ENCODE results near the gene MYRIP.

Gene MYRIP

GRCh38 chr3:39907981-39908380 is 98.6 kb downstream of the MYRIP start:
- DNase-seq (ENCODE audit: low read depth): no peak

- no peak for DNase-seq (ENCODE audit: low read depth)
Measured at GRCh38 chr3:39910135-39910534, 100.7 kb downstream of the MYRIP start.

- DNase-seq (ENCODE audit: low read depth): no peak
Measured at GRCh38 chr3:39910826-39911464, 101.5 kb downstream of the MYRIP start.

DNA sequence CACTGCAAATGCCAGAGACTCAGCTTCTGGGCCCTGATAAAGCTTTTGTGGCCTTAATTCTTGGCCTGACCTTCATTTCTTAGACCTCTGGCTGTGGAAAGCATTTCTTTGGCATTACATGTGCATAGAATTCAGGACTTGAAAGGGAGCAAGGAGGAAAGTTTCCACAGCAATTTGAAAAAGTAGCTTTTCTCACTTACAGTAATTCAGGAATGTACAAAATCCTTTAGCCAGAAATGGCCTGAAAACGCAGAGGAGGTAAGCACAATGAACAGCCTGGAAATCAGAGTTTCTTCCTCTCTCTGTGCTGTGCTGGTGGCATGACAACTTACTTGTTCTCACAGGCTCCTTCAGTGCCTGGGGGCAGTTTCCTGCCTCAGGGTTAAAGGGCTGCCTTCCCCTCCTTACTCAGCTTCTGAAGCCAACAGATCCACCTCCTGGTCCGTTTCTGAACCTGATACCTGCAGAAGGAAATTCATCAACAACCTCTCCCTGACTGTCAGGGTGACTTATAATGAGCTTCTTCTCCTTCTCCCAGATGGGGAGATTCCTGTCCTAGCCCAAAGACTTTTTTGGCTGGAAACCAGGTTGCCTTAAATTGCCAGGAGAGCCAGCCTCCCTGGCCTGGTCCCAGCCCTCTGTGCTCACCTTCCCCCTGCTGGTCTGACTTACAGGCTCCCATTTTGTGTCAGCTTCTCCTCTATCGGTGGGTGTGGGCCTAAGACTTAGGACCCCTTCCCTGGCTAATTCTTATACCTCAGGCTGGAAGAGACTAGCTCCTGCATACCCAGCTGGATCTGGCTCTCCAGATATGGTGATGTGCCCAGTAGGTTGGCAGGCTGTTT is 102.3 kb downstream of the MYRIP start:
- no peak for DNase-seq (ENCODE audit: low read depth)

- no peak for DNase-seq (ENCODE audit: low read depth)
Measured at GRCh38 chr3:39915027-39915426, 105.6 kb downstream of the MYRIP start.

DNA sequence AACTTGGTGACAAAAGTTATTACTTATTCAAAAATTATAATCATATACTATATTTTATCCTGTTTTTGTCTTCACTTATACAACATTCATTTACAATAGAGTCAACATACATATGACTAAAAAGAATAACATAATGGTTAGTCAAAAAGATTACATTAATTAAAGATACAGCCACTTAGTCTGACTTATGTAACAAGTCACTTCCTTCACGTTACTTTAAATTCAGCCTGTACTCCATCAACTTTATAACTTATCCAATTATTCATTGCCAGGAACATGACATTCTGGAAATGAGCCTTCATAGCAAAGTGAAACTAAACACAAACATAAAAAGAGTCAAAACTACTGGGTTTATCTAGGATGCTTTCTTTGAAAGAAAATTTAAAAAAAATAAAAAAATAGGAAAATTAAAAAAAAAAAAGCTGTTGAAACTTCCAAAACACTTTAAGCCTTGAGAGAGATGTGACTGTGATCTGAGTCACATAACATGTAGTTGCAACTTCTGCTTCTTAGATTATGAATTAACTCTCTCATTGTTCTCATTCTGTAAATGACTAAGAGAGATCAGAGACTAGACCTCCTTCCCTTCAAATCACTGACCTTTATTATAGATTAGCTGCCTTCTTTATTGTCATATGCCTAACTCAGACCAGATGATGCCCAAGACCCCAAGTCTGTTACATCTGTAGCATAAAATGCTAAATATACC is 107.8 kb downstream of the MYRIP start:
- no peak for DNase-seq (ENCODE audit: low read depth)

GRCh38 chr3:39919281-39919680 is 109.9 kb downstream of the MYRIP start:
- no peak for DNase-seq (ENCODE audit: low read depth)

DNA sequence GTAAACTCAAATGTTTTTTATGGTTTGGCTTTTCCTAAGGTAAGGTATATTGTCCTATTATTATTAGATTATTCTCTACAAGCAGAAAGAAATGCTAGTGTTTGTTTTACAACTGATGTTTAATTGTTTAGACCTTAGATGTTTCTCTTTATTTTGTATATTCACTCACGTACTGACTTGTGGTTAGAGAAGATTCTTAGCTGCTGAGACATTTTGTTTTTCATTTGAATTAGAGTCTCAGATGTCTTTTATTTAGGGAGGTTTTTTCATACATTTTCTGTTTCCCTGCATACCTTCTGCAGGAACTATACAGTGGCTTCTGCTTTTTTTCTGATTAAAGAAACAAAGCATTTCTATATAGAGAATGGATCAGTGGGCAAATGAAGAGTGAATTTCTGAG is 110.9 kb downstream of the MYRIP start:
- no peak for DNase-seq (ENCODE audit: low read depth)

GRCh38 chr3:39927479-39927878 is 118.1 kb downstream of the MYRIP start:
- DNase-seq (ENCODE audit: low read depth): no peak

GRCh38 chr3:39933986-39934693 is 124.7 kb downstream of the MYRIP start:
- DNase-seq (ENCODE audit: low read depth): no peak

DNA sequence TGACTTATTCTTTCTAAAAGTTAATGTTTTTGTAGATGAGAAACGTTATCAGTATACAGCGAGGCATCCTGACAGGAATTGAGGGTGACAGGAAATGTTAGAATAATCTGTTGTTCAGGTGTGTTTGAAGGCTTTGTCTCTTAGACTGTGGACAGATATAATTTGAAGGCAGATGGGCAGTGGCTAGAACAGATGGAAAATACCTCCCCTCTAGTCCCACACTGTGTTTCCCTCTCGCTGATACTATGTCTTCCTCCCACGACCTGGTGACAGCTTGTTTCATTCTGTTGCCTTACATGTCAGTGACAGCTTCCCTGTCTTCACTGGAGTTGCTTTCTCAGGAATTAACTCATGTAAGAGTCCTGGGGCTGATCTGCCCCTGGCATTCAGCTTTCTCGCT is 125.3 kb downstream of the MYRIP start:
- DNase-seq (ENCODE audit: low read depth): no peak

DNA sequence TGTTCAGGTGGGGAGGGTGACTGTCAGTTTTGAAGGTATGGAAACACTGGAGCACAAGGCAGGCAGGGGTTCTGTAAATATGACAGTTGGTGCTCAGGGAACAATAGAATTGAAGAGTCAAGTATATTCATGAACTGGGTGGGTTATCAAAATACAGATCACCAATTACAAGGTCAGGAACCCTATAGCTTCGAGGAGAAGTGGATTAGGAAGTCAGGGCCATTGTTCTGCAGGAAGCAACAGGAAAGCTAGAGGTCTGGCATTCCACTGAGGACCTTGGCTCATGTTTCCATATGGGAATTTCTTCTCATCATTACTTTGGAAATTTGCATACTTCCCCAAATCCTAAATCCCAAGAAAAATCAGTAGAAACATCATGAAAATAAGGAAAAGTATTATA is 125.9 kb downstream of the MYRIP start:
- no peak for DNase-seq (ENCODE audit: low read depth)

DNA sequence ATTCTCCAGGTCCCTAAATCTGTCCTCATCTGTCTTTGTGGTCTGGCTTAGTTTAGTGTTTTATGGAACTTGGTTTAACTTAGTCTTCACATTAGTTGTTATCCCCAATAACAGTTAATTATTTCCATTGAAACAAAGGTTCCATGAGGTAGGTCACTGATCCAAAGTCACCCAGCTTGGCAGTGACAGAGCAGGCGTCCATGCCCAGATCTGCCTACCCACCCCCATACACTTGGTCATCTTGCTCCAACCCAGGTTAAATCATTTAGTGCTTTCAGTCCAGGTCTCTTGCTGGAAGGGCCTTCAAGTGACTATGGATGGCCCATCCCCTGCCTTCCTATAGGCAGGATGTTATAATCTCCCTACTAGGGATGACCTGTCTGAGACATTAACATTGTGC is 127.4 kb downstream of the MYRIP start:
- DNase-seq (ENCODE audit: low read depth): no peak

DNA sequence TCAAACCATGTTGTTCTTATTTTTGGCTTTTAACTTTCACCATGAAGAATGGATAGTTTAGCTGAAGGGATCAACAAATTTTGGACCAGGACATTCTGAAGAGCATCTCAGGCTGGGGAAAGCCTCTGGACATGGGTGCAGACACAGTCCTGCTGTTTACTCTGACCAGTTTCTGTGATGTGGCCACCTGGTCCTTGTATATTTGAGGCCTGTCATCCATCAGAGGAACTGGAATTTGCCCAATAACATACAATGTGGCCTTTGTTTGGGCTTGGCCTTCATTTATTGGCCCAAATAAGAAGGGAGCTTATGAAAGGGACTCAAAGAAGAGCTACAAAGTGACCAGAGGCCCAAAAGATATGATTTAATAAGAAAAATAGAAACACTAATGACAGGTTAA is 127.9 kb downstream of the MYRIP start:
- no peak for DNase-seq (ENCODE audit: low read depth)

GRCh38 chr3:39937874-39938273 is 128.5 kb downstream of the MYRIP start:
- no peak for DNase-seq (ENCODE audit: low read depth)

GRCh38 chr3:39941931-39942330 is 132.5 kb downstream of the MYRIP start:
- no peak for DNase-seq (ENCODE audit: low read depth)

- no peak for DNase-seq (ENCODE audit: low read depth)
Measured at GRCh38 chr3:39960515-39961191, 151.2 kb downstream of the MYRIP start.

DNA sequence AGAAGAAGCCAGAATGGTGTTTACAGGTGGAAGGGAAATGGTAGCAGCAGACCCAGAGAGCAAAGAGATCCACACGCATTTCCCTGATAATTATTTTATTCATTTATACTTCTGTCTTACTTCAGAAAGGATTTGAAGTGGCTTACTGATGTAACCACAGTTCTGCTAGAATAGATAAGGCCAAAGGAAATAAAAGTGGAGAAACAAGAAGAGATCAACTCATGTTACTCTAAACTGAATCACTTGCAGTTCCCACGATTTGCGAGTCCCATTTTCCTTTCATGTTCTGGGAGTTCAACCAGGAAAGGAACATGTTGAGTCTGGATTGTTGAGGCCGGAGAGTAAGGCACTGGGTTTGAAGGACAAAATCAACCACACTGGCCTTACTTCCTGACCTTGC is 151.8 kb downstream of the MYRIP start:
- no peak for DNase-seq (ENCODE audit: low read depth)

DNA sequence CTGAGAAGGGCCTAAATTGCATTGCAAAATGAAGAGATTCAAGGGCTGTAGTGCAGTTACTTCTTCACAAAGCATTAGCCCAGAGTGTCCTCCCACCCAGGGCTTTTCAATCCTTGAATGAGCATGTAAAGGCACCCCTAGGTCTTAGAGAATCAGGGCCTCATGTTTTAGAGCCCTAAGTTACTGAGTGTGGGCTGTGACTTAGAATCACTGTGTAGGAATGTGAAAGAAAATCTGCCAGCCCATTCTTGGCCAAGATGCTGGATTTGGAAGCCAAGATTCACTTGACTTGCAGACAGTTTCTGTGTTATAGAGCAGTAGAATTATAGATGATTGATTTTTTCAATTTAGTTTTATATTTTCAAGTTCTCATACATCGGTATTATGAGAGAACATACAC is 153.2 kb downstream of the MYRIP start:
- no peak for DNase-seq (ENCODE audit: low read depth)

DNA sequence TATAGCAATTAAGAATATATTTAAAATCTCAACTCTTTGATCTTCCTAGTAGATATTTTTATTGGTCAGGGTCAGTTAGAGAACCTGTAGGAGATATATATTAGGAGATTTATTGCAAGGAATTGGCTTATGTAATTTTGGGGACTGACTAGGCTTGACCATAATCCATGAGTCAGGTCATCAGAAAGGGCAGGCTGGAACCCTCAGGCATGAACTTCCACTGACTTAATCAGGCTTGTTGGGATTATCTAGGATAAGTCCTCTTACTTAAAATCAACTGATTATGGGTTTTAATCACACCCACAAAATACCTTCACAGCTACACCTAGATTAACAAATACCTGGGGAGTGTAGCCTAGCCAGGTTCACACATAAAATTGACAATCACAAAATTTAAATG is 156.1 kb downstream of the MYRIP start:
- DNase-seq (ENCODE audit: low read depth): no peak

DNA sequence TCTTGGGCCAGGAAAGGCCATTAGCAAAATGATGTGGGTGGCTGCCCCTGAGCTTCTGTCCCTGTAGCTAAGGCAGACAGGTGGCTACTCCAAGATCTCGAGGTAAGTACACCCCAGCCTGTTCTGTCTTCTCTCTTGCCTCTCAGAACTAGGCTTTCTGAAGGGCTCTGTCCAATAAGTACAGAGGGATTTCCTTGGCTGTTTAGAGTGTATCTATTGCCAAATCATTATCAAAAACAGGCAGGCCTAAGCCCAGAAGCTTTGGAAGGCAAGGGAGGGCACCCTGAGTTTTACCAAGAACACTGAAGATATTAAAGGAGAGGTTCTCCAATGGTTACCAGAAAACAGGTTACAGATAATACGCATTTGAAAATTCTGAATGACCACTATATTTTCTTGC is 156.6 kb downstream of the MYRIP start:
- no peak for DNase-seq (ENCODE audit: low read depth)

GRCh38 chr3:39970982-39971381 is 161.6 kb downstream of the MYRIP start:
- DNase-seq (ENCODE audit: low read depth): no peak
